Measurements from ENCODE around the gene YTHDC2.

YTHDC2 gene

GRCh38 chr5:113488645-113489184 lies 24.8 kb upstream of the YTHDC2 start:
- FAIRE-seq (no peak), DNase-seq (ENCODE audit: insufficient read length, low spot score) (no peak)
- TF ChIP-seq CTCF (IDR thresholded peaks at IDR 0.05; ENCODE audit: insufficient read depth, missing control alignments) = no peak

GRCh38 chr5:113489299-113489698 lies 24.2 kb upstream of the YTHDC2 start:
- no peak for TF ChIP-seq CTCF (IDR thresholded peaks at IDR 0.05; ENCODE audit: insufficient read depth, missing control alignments)
- FAIRE-seq = no peak
- no peak for DNase-seq (ENCODE audit: insufficient read length, low spot score)

GRCh38 chr5:113490317-113490716 lies 23.2 kb upstream of the YTHDC2 start:
- no peak for FAIRE-seq
- no peak for DNase-seq (ENCODE audit: insufficient read length, low spot score)
- TF ChIP-seq CTCF (IDR thresholded peaks at IDR 0.05; ENCODE audit: insufficient read depth, missing control alignments) = no peak

GRCh38 chr5:113491022-113491421 lies 22.5 kb upstream of the YTHDC2 start:
- no peak for TF ChIP-seq CTCF (IDR thresholded peaks at IDR 0.05; ENCODE audit: insufficient read depth, missing control alignments)
- FAIRE-seq = no peak
- DNase-seq (ENCODE audit: insufficient read length, low spot score) = no peak

- DNase-seq (ENCODE audit: insufficient read length, low spot score) (no peak), FAIRE-seq (no peak)
- TF ChIP-seq CTCF (IDR thresholded peaks at IDR 0.05; ENCODE audit: insufficient read depth, missing control alignments) = no peak
These were observed 20.0 kb upstream of the YTHDC2 start for GRCh38 chr5:113493446-113493845.

GRCh38 chr5:113495422-113495841 lies 18.1 kb upstream of the YTHDC2 start:
- DNase-seq (ENCODE audit: insufficient read length, low spot score) (no peak), FAIRE-seq (no peak)
- TF ChIP-seq CTCF (IDR thresholded peaks at IDR 0.05; ENCODE audit: insufficient read depth, missing control alignments) = no peak

- FAIRE-seq (no peak), DNase-seq (ENCODE audit: insufficient read length, low spot score) (no peak)
- TF ChIP-seq CTCF (IDR thresholded peaks at IDR 0.05; ENCODE audit: insufficient read depth, missing control alignments) = no peak
These were observed 11.4 kb upstream of the YTHDC2 start for GRCh38 chr5:113502073-113502472.
